Upper lobe of left lung (tissue), 4 donors: Measurements from ENCODE around the gene CABCOCO1.

Source experiments
- EP300 ChIP-seq, 4 donors: sonication (generic); formaldehyde crosslinking; IDR thresholded peaks; one replicate each; pipeline ENCODE4 v1.5.1; 2017; ENCODE audit warnings: antibody characterized with exemption in 4 of 4, control low read depth in 2 of 4
- POLR2A ChIP-seq, 4 donors: fragments of 450-650 bp; IDR thresholded peaks; one replicate each; pipeline ENCODE4 v1.5.1; 2016 to 2017; ENCODE audit warnings: antibody characterized with exemption in 4 of 4, mild to moderate bottlenecking in 2 of 4
- POLR2AphosphoS5 ChIP-seq, 2 donors: sonication (generic); formaldehyde crosslinking; IDR thresholded peaks; one replicate each; pipeline ENCODE4 v1.5.1; 2017; ENCODE audit warnings: antibody characterized with exemption in 2 of 2
- TF ChIP-seq, protein P1 (sequence below), 6 experiments: fragments of 450-650 bp in 4 of 6; fragments of 200-600 bp in 2 of 6; sonication (generic) in 2 of 6; IDR thresholded peaks; one replicate each; pipeline ENCODE4 v1.5.1; 2016 to 2019; ENCODE audit warnings: antibody characterized with exemption in 6 of 6

- TF ChIP-seq, protein P1, sequence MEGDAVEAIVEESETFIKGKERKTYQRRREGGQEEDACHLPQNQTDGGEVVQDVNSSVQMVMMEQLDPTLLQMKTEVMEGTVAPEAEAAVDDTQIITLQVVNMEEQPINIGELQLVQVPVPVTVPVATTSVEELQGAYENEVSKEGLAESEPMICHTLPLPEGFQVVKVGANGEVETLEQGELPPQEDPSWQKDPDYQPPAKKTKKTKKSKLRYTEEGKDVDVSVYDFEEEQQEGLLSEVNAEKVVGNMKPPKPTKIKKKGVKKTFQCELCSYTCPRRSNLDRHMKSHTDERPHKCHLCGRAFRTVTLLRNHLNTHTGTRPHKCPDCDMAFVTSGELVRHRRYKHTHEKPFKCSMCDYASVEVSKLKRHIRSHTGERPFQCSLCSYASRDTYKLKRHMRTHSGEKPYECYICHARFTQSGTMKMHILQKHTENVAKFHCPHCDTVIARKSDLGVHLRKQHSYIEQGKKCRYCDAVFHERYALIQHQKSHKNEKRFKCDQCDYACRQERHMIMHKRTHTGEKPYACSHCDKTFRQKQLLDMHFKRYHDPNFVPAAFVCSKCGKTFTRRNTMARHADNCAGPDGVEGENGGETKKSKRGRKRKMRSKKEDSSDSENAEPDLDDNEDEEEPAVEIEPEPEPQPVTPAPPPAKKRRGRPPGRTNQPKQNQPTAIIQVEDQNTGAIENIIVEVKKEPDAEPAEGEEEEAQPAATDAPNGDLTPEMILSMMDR (IDR thresholded peaks at IDR 0.05), result no peak
- TF ChIP-seq POLR2A (IDR thresholded peaks at IDR 0.05), result no peak
- no peak for TF ChIP-seq EP300 (IDR thresholded peaks at IDR 0.05)
- no peak for TF ChIP-seq POLR2AphosphoS5 (IDR thresholded peaks at IDR 0.05)
These were observed 129.5 kb downstream of the CABCOCO1 start for GRCh38 chr10:61792097-61792716.
